ENCODE results near the gene VEGFD.

The VEGFD gene

DNA sequence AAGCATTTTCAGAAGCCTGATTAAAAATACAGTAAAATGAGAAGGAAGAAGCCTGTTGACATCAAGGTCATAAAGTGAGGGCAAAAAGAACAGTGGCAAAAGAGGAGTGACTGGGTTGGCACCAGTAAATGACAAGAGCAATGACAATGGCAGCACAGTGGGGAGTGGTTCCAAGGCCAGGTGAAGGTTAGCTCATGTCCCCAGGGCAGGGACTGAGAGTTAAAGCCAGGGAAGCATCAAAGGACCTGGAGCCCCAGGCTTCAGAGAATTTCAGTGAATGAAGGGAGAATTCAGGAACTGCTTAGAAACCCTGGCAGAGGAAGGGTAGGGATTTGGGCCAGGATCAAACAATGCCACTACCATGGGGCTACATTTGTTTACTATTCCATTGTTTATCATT lies 40.1 kb downstream of the VEGFD start:
- TF ChIP-seq, protein P1, sequence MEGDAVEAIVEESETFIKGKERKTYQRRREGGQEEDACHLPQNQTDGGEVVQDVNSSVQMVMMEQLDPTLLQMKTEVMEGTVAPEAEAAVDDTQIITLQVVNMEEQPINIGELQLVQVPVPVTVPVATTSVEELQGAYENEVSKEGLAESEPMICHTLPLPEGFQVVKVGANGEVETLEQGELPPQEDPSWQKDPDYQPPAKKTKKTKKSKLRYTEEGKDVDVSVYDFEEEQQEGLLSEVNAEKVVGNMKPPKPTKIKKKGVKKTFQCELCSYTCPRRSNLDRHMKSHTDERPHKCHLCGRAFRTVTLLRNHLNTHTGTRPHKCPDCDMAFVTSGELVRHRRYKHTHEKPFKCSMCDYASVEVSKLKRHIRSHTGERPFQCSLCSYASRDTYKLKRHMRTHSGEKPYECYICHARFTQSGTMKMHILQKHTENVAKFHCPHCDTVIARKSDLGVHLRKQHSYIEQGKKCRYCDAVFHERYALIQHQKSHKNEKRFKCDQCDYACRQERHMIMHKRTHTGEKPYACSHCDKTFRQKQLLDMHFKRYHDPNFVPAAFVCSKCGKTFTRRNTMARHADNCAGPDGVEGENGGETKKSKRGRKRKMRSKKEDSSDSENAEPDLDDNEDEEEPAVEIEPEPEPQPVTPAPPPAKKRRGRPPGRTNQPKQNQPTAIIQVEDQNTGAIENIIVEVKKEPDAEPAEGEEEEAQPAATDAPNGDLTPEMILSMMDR (conservative IDR thresholded peaks at IDR 0.05; ENCODE audit: low read length): no peak
- no peak overlapping the region for H3K4me3 ChIP-seq (ENCODE audit: low read length)
- DNase-seq (ENCODE audit: low read depth): no peak

DNA sequence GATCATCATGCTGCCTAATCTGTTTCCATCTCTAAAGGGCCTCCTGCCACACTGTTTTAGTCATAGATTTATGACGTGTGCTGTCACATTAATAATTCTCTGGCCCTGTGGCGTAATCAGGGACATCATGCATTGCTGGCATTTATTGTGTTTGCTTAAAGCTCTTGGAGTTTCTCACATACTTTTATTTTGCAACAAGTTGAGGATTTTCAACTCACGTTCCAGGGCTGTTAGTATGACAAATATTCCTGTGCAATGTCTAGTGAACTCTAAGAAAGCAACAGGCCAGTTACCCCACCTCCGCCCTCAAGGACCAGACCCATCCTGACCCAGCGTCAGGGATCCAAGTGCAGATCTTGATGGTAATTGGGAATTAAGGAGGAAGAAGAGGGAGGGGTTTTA lies 41.1 kb downstream of the VEGFD start:
- TF ChIP-seq, protein P1 (conservative IDR thresholded peaks at IDR 0.05; ENCODE audit: low read length): no peak
- peak; percentile 61 for DNase-seq (ENCODE audit: low read depth)
- no peak overlapping the region for H3K4me3 ChIP-seq (ENCODE audit: low read length)

DNA sequence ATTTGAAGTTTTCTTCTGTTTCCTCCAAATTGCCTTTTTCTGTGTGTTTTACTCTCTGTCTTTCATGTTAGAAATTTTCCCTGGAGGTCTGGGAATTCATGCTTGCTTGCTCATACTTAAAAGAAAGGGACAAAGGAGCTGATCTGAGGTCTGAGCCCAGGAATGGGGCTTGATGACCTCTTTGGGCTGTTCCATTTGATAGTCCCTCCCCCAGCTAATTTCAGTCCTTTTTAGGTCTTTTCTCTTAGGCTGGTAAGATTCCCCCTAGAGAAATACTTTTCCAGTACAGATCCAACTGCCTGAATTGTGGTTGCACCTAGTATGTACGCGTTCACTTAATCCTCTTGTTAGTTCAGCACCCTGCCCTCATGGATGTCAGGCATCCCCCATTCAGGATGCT lies 43.3 kb downstream of the VEGFD start:
- DNase-seq (ENCODE audit: low read depth): no peak
- TF ChIP-seq, protein P1 (conservative IDR thresholded peaks at IDR 0.05; ENCODE audit: low read length): no peak
- no peak overlapping the region for H3K4me3 ChIP-seq (ENCODE audit: low read length)

DNA sequence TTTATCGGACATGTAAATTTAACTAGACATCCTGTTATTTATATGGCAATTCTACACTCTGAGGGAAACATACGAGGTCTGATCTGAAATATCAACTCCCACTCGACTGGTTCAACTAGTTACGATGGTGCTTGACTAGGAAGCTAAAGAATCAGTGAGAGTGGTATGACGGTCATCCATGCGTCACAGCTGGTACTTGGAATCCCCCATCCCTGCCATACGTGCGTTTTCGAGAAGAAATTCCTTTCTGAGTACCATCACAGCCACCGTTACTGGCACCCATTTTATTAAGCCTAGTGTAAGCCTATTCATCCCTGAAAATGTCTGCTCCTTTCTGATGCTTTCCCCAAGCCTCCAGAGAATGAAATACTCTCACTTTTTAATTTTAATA lies 48.2 kb downstream of the VEGFD start:
- TF ChIP-seq, protein P1 (conservative IDR thresholded peaks at IDR 0.05; ENCODE audit: low read length): no peak
- DNase-seq (ENCODE audit: low read depth): peak; percentile 47
- peak overlapping the region; percentile 57 for H3K4me3 ChIP-seq (ENCODE audit: low read length)

DNA sequence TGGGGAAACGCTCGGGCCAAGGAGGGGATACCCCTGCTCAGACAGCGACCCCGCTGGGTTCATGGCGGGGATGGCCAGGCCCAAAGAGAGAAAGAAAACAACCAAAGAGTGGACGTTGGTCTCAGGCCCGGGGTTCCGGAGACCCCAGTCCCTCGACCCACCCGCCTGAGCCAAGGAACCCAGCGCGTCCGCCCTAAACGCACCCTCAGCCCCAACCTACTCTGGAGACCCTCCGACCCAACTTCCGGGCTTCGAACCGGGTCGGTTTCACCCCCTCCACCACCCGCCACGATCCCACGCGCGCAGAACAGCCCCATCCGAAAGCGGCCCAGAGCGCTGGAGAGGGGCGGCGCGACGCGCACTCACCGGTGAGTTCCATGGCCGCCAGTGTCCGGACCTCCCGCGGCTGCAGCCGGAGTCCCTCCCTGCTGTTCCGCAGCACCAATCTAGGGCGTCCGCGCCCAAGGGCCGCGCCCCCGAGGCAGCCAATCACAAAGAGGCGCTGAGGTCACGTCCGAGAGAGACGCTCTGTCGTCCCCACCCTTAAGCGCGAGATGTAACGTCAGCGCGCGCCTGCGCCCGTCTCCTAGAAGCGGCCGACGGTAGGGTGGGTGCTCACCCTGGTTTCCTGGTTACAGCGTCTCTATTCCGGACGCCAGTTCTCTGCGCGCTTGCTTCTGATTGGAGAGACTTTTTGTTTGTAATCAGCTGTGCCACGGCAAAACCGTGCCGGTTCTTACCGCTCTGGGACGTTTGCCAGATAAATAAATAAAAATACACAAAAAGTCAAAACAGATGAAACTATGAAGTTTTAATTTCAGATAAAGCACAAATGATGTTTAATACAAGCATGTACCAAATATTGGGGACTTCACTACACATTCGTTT lies 48.8 kb downstream of the VEGFD start, which contains the start of gene PIGA:
TSS of gene PIGA (minus strand) at position 389 of the 888 bp plus-strand sequence. CDS start 3,593 bp downstream, outside the sequence.
- TF ChIP-seq, protein P1 (conservative IDR thresholded peaks at IDR 0.05; ENCODE audit: low read length): no peak
- peak within 1 kb of the TSS; percentile 75 for H3K4me3 ChIP-seq (ENCODE audit: low read length)
- peak; percentile 95 for DNase-seq (ENCODE audit: low read depth)

DNA sequence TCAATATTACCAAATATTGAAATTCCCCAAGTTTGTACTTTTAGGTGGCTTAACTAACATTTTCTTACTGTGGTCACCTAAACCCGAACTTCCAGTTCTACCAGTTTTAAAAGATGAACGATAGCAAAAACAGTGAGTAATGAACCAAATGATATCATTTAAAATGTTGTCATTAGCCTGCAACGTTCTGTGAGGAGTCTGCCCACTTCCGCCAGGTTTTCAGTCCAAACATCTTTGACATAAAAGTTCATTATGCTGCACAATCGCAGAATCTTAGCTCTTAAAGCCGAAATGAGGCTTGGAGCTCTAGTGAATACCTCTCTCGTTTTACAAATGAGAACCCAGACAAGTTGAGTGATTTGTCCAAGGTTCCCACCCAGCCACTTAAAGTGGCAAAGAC lies 49.7 kb downstream of the VEGFD start:
- DNase-seq (ENCODE audit: low read depth): peak; percentile 29
- H3K4me3 ChIP-seq (ENCODE audit: low read length): peak overlapping the region; percentile 75
- TF ChIP-seq, protein P1 (conservative IDR thresholded peaks at IDR 0.05; ENCODE audit: low read length): no peak

DNA sequence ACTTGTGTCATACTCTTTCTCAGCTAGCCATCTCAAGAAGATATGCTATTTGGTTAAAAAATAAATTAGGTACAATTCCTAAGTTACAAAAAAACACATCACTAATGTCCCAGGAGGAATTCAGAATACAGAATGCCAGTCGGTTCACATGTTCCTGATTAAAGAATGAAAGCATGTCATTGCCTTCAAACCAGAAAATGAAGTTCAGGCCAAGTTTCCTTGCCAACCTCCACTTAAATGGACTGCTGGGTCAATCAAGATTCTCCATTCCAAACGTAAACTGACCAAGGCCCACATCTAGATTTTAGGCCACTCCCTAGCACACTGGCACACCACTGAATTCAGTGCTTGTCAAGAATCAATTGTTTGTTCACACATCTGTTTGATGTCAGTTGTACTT lies 55.4 kb downstream of the VEGFD start:
- H3K4me3 ChIP-seq (ENCODE audit: low read length): no peak overlapping the region
- DNase-seq (ENCODE audit: low read depth): peak; percentile 25
- TF ChIP-seq, protein P1 (conservative IDR thresholded peaks at IDR 0.05; ENCODE audit: low read length): no peak

Measured in AG10803 (cell line).